Thyroid gland (tissue), 4 donors: ENCODE measurements around the gene IL27RA.

ENCODE experiments used
- POLR2A ChIP-seq, 2 donors: fragments of 450-650 bp; IDR thresholded peaks; one replicate each; pipeline ENCODE4 v1.6.1; 2017; ENCODE audit warnings: antibody characterized with exemption in 2 of 2, mild to moderate bottlenecking in 2 of 2, moderate library complexity in 1 of 2
- TF ChIP-seq, protein P1 (sequence below), 6 experiments: fragments of 200-600 bp in 3 of 6; fragments of 450-650 bp in 3 of 6; sonication (generic) in 3 of 6; IDR thresholded peaks; one replicate each; pipeline ENCODE4 v1.5.1; 2016 to 2019; ENCODE audit warnings: antibody characterized with exemption in 6 of 6, mild to moderate bottlenecking in 2 of 6, inconsistent platforms in 1 of 6, moderate library complexity in 1 of 6

DNA sequence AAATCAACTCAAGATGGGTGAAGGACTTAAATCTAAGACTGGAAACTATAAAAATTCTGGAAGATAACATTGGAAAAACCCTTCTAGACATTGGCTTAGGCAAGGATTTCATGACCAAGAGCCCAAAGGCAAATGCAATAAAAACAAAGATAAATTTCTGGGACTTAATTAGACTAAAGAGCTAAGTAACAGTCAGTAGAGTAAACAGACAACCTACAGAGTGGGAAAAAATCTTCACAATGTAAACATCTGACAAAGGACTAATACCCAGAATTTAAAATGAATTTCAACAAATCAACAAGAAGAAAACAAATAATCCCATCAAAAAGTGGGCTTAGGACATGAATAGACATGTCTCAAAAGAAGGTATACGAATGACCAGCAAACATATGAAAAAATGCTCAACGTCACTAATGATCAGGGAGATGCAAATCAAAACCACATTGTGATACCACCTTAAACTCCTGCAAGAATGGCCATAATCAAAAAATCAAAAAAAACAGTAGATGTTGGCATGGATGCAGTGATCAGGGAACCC, 19.1 kb upstream of the IL27RA start:
- TF ChIP-seq, protein P1, sequence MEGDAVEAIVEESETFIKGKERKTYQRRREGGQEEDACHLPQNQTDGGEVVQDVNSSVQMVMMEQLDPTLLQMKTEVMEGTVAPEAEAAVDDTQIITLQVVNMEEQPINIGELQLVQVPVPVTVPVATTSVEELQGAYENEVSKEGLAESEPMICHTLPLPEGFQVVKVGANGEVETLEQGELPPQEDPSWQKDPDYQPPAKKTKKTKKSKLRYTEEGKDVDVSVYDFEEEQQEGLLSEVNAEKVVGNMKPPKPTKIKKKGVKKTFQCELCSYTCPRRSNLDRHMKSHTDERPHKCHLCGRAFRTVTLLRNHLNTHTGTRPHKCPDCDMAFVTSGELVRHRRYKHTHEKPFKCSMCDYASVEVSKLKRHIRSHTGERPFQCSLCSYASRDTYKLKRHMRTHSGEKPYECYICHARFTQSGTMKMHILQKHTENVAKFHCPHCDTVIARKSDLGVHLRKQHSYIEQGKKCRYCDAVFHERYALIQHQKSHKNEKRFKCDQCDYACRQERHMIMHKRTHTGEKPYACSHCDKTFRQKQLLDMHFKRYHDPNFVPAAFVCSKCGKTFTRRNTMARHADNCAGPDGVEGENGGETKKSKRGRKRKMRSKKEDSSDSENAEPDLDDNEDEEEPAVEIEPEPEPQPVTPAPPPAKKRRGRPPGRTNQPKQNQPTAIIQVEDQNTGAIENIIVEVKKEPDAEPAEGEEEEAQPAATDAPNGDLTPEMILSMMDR (IDR thresholded peaks at IDR 0.05), result no peak
- TF ChIP-seq POLR2A (IDR thresholded peaks at IDR 0.05), result no peak
